H9 (cell line): ENCODE results near the gene EEF2K. TPM values are rescaled to one million over a fixed set of nuclear protein-coding genes. Genes with fewer than 3 reads are reported as not detected.

ENCODE experiments used
- DNase-seq: peaks from one replicate; pipeline ENCODE4 v3.0.0-alpha.2; 2017
- H2AFZ ChIP-seq: one replicate; pipeline ENCODE4 v1.6.1; 2013; ENCODE audit warnings: mild to moderate bottlenecking, low read length, control low read depth, moderate library complexity
- H2AK5ac ChIP-seq: 2 replicates; pipeline ENCODE4 v1.6.1; 2013; ENCODE audit warnings: low read length, control low read depth, mixed read lengths; ENCODE audit not compliant: insufficient read length
- H2BK120ac ChIP-seq: one replicate; pipeline ENCODE4 v1.6.1; 2013; ENCODE audit warnings: low read depth, mild to moderate bottlenecking, low read length, control low read depth, inconsistent platforms; ENCODE audit not compliant: poor library complexity, severe bottlenecking
- H2BK12ac ChIP-seq: 2 replicates; pipeline ENCODE4 v1.6.1; 2013; ENCODE audit warnings: low read length, control low read depth, mixed read lengths, low read depth; ENCODE audit not compliant: insufficient read length
- H2BK15ac ChIP-seq: 2 replicates; pipeline ENCODE4 v1.6.1; 2013; ENCODE audit warnings: low read depth, low read length, control low read depth
- H2BK20ac ChIP-seq: one replicate; pipeline ENCODE4 v1.6.1; 2013; ENCODE audit warnings: low read depth, mild to moderate bottlenecking, low read length, control low read depth, inconsistent platforms; ENCODE audit not compliant: poor library complexity, severe bottlenecking
- H2BK5ac ChIP-seq: 2 replicates; pipeline ENCODE4 v1.6.1; 2013; ENCODE audit warnings: low read length, control low read depth, mixed read lengths; ENCODE audit not compliant: insufficient read length
- H3K14ac ChIP-seq: 2 replicates; pipeline ENCODE4 v1.6.1; 2013; ENCODE audit warnings: low read length, control low read depth; ENCODE audit not compliant: insufficient read depth
- H3K18ac ChIP-seq: 2 replicates; pipeline ENCODE4 v1.6.1; 2013; ENCODE audit warnings: low read depth, mild to moderate bottlenecking, mixed read lengths, low read length, control low read depth; ENCODE audit not compliant: insufficient read length
- H3K23ac ChIP-seq: 2 replicates; pipeline ENCODE4 v1.6.1; 2013; ENCODE audit warnings: low read length, control low read depth, mixed read lengths, low read depth; ENCODE audit not compliant: insufficient read length
- H3K23me2 ChIP-seq: 2 replicates; pipeline ENCODE4 v1.6.1; 2013; ENCODE audit warnings: low read depth, mild to moderate bottlenecking, mixed read lengths, low read length, control low read depth; ENCODE audit not compliant: insufficient read length, poor library complexity, severe bottlenecking
- H3K27ac ChIP-seq: 2 replicates; pipeline ENCODE4 v1.5.1; 2013; ENCODE audit warnings: low read length, control low read depth, mixed read lengths, low read depth; ENCODE audit not compliant: insufficient read length
- H3K27me3 ChIP-seq: 2 replicates; pipeline ENCODE4 v1.6.1; 2013; ENCODE audit warnings: low read length, control low read depth, inconsistent platforms; ENCODE audit not compliant: insufficient read depth
- H3K4ac ChIP-seq: 2 replicates; pipeline ENCODE4 v1.6.1; 2013; ENCODE audit warnings: low read depth, mild to moderate bottlenecking, control low read depth, inconsistent platforms, low read length, moderate library complexity
- H3K4me1 ChIP-seq: 2 replicates; pipeline ENCODE4 v1.6.1; 2013; ENCODE audit warnings: low read length, control low read depth, inconsistent platforms; ENCODE audit not compliant: insufficient read depth
- H3K4me2 ChIP-seq: 2 replicates; pipeline ENCODE4 v1.6.1; 2013; ENCODE audit warnings: low read length, control low read depth, mixed read lengths; ENCODE audit not compliant: insufficient read length, insufficient read depth
- H3K56ac ChIP-seq: 2 replicates; pipeline ENCODE4 v1.6.1; 2013; ENCODE audit warnings: low read depth, mild to moderate bottlenecking, mixed read lengths, low read length, control low read depth; ENCODE audit not compliant: insufficient read length
- H3K79me1 ChIP-seq: 2 replicates; pipeline ENCODE4 v1.6.1; 2013; ENCODE audit warnings: low read depth, mild to moderate bottlenecking, moderate library complexity, low read length, control low read depth, inconsistent platforms; ENCODE audit not compliant: insufficient read depth, poor library complexity, severe bottlenecking
- H3K79me2 ChIP-seq: 2 replicates; pipeline ENCODE4 v1.6.1; 2013; ENCODE audit warnings: low read length, control low read depth, inconsistent platforms; ENCODE audit not compliant: insufficient read depth
- H3K9ac ChIP-seq: 2 replicates; pipeline ENCODE4 v1.6.1; 2013; ENCODE audit warnings: low read length, control low read depth, mixed read lengths; ENCODE audit not compliant: insufficient read length; ENCODE audit errors: extremely low read depth
- H3K9me3 ChIP-seq: one replicate; pipeline ENCODE4 v1.6.1; 2013; ENCODE audit warnings: low read depth, low read length, inconsistent platforms; ENCODE audit not compliant: control insufficient read depth
- H3T11ph ChIP-seq: one replicate; pipeline ENCODE4 v1.6.1; 2013; ENCODE audit warnings: mild to moderate bottlenecking, low read length, control low read depth, inconsistent platforms
- H4K20me1 ChIP-seq: one replicate; pipeline ENCODE4 v1.6.1; 2013; ENCODE audit not compliant: control insufficient read depth, insufficient read length, insufficient read depth
- H4K5ac ChIP-seq: 2 replicates; pipeline ENCODE4 v1.6.1; 2013; ENCODE audit warnings: low read depth, mild to moderate bottlenecking, mixed read lengths, low read length, control low read depth; ENCODE audit not compliant: insufficient read length
- H4K8ac ChIP-seq: replicated peaks from 2 replicates; pipeline ENCODE4 v1.6.1; 2013; ENCODE audit warnings: low read length, control low read depth, mixed read lengths, low read depth; ENCODE audit not compliant: insufficient read length
- H4K91ac ChIP-seq: 2 replicates; pipeline ENCODE4 v1.6.1; 2013; ENCODE audit warnings: low read depth, mild to moderate bottlenecking, moderate library complexity, mixed read lengths, low read length, control low read depth; ENCODE audit not compliant: insufficient read length
- H3K27ac Mint-ChIP-seq, 3 experiments: 2 replicates in 2 of 3; 3 replicates in 1 of 3; pipeline ENCODE4 v1.8.0; 2020 to 2021; ENCODE audit warnings: mixed read lengths in 3 of 3, mild to moderate bottlenecking in 1 of 3, moderate library complexity in 1 of 3
- H3K27me3 Mint-ChIP-seq: 2 replicates; pipeline ENCODE4 v1.8.0; 2021; ENCODE audit warnings: low read depth, mild to moderate bottlenecking, moderate library complexity, mixed read lengths
- H3K36me3 Mint-ChIP-seq, 3 experiments: 2 replicates in 2 of 3; 3 replicates in 1 of 3; pipeline ENCODE4 v1.8.0; 2020 to 2021; ENCODE audit warnings: low read depth in 3 of 3, mixed read lengths in 3 of 3; ENCODE audit not compliant: insufficient read depth in 1 of 3
- H3K4me1 Mint-ChIP-seq, 2 experiments: 2 replicates each; pipeline ENCODE4 v1.8.0; 2020; ENCODE audit warnings: mixed read lengths in 2 of 2
- H3K4me3 Mint-ChIP-seq, 2 experiments: 2 replicates in 1 of 2; 3 replicates in 1 of 2; pipeline ENCODE4 v1.8.0; 2020 to 2021; ENCODE audit warnings: mild to moderate bottlenecking in 2 of 2, mixed read lengths in 2 of 2, moderate library complexity in 1 of 2
- H3K9me3 Mint-ChIP-seq, 2 experiments: 2 replicates in 1 of 2; 3 replicates in 1 of 2; pipeline ENCODE4 v1.8.0; 2020; ENCODE audit warnings: mild to moderate bottlenecking in 2 of 2, mixed read lengths in 2 of 2, moderate library complexity in 1 of 2
- CTCF ChIP-seq: fragments of 200-600 bp; sonication (generic); conservative IDR thresholded peaks from 3 replicates; pipeline ENCODE4 v1.8.0; 2021; ENCODE audit warnings: antibody characterized with exemption, mild to moderate bottlenecking
- WGBS: extraction: QIAGEN DNeasy Blood & Tissue Kit; methylation state at CpG from one replicate; pipeline ENCODE4 v1.1.7; 2013; ENCODE audit warnings: missing lambda C conversion rate, low lambda C conversion rate, mixed read lengths; ENCODE audit not compliant: insufficient read length; ENCODE audit errors: extremely low coverage; 5-methylcytosine and 5-hydroxymethylcytosine counted together
- total RNA-seq: library from RNA; stranded (reverse); gene quantifications from 2 replicates; pipeline ENCODE4 v1.2.1, GENCODE V29; 2021

The EEF2K gene
- total RNA-seq, 1 experiment from 2014 or later: 20.7 TPM

DNA sequence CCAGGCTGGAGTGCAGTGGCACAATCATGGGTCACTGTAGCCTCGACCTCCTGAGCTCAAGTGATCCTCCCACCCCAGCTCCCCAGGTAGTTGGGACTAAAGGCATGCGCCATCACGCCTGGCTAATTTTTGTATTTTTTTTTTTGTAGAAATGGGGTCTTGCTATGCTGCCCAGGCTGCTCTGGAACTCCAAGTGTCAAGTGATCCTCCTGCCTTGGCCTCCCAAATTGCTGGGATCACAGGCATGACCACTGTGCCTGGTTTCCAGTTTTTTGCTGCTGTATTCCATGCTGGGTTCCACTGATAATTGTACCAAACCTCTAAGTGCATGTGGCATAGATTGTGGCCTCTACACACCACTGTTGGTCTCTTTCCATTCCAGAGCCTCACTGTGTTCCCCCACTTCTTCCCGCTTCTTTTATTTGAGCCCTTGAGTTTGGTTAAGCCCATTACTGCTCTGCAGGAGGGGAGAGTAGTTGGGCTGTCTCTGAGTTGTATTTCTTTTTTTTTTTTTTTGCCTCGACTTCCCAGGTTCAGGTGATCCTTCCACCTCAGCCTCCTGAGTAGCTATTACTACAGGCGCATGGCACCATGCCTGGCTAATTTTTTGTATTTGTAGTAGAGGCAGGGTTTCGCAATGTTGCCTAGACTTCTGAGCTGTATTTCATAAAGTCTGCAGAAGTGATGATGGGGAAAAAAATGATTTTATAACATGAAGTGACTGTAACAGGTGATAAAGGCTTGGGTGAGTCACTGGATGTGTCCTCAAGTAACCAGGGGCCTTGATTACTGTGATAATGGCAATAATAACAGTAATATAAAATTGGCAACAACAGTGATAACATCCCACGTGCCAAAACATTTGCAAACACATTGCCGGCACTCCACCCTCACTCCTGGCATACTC, 30.0 kb downstream of the EEF2K start:
- Histone ChIP-seq H4K5ac (no peak overlapping the region), H2AFZ (no peak overlapping the region), H3K27me3 (no peaks in the 10 kb centered on the region), H3K23ac (no peak overlapping the region), H3K9ac (no peak overlapping the region), H3K14ac (no peak overlapping the region), H3K4me1 (no peaks in the 10 kb centered on the region), H2BK120ac (no peak overlapping the region), H4K8ac (no peak overlapping the region), H3K9me3 (no peaks in the 10 kb centered on the region), H3K18ac (no peak overlapping the region), H2AK5ac (no peak overlapping the region), H4K91ac (no peak overlapping the region), H2BK20ac (no peak overlapping the region), H2BK15ac (no peak overlapping the region), H3K23me2 (no peaks in the 10 kb centered on the region), H3K79me1 (no peaks in the 10 kb centered on the region), H3K79me2 (no peaks in the 10 kb centered on the region), H3K56ac (no peak overlapping the region), H2BK12ac (no peak overlapping the region), H4K20me1 (no peaks in the 10 kb centered on the region), H3K4me2 (no peak overlapping the region), H3T11ph (no peak overlapping the region), H2BK5ac (no peak overlapping the region), H3K4ac (no peak overlapping the region), H3K27ac (no peak overlapping the region)
- Mint-ChIP-seq H3K36me3 (peaks cover 0 to 16% (median 10%) of the 10 kb centered on the region in 3 experiments; a peak in 5 of 7 replicates), H3K9me3 (no peaks in the 10 kb centered on the region), H3K4me3 (no peak overlapping the region), H3K27me3 (no peaks in the 10 kb centered on the region), H3K4me1 (no peaks in the 10 kb centered on the region; a peak in 1 of 4 replicates), H3K27ac (no peak overlapping the region)
- no peak for DNase-seq
- WGBS: no CpG with 5 or more reads among the region's 9 CpGs
- no peak for TF ChIP-seq CTCF
